Fibroblast of mammary gland (primary cell): ENCODE data around the gene UBR4.
A peak's percentile ranks its signal among the peaks of the same experiment; 100 is the strongest.

Experiments
- DNase-seq: peaks from one replicate; pipeline ENCODE4 v3.0.0-alpha.2; 2010; ENCODE audit warnings: low read depth
- H3K4me3 ChIP-seq: 2 replicates; pipeline ENCODE4 v1.5.1; 2011; ENCODE audit warnings: low read depth, mild to moderate bottlenecking, low read length, moderate library complexity; ENCODE audit not compliant: control insufficient read depth
- CTCF ChIP-seq: conservative IDR thresholded peaks from 2 replicates; pipeline ENCODE4 v1.5.1; 2011; ENCODE audit warnings: low read depth, low read length, inconsistent platforms; ENCODE audit not compliant: control insufficient read depth, insufficient read depth

The UBR4 gene

GRCh38 chr1:19100028-19100427, 110.0 kb downstream of the UBR4 start:
- no peak for DNase-seq
- no peak for TF ChIP-seq CTCF
- no peak overlapping the region for H3K4me3 ChIP-seq

GRCh38 chr1:19096990-19097389, 113.1 kb downstream of the UBR4 start:
- H3K4me3 ChIP-seq, result no peak overlapping the region
- TF ChIP-seq CTCF, result no peak
- DNase-seq, result no peak

- DNase-seq, result peak; percentile 14
- TF ChIP-seq CTCF, result peak; percentile 38
- no peak overlapping the region for H3K4me3 ChIP-seq
Observed at GRCh38 chr1:19096036-19096833, 113.8 kb downstream of the UBR4 start.

GRCh38 chr1:19091196-19091953, 118.7 kb downstream of the UBR4 start:
- no peak overlapping the region for H3K4me3 ChIP-seq
- no peak for TF ChIP-seq CTCF
- no peak for DNase-seq

- no peak for DNase-seq
- H3K4me3 ChIP-seq, result no peak overlapping the region
- TF ChIP-seq CTCF, result no peak
Observed at GRCh38 chr1:19089524-19089923, 120.5 kb downstream of the UBR4 start.

GRCh38 chr1:19088717-19089442, 121.2 kb downstream of the UBR4 start:
- H3K4me3 ChIP-seq, result no peak overlapping the region
- DNase-seq, result no peak
- no peak for TF ChIP-seq CTCF
